Raji (cell line): Measurements from ENCODE around the gene KIF22.

Experiments
- POLR2A ChIP-seq: IDR thresholded peaks from 2 replicates; pipeline ENCODE4 v1.6.1; 2011; ENCODE audit warnings: low read depth, low read length, control low read depth; ENCODE audit not compliant: insufficient read depth

The KIF22 gene

DNA sequence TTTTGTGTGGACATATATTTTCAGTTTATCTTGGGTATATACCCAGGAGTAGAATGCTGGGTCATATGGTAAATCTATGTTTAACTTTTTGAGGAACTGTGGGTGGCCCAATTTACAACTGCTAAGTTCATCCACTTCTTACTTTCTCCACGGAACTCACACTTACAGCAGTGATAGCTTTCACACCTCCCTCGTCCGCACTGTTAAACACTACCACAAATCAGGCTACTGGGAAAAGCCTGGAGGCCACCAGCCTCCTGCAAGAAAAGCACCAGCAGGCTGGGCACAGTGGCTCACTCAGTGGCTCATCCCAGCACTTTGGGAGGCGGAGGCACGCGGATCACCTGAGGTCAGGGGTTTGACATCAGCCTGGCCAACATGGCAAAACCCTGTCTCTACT lies 27.2 kb upstream of the KIF22 start:
- TF ChIP-seq POLR2A, result no peak

DNA sequence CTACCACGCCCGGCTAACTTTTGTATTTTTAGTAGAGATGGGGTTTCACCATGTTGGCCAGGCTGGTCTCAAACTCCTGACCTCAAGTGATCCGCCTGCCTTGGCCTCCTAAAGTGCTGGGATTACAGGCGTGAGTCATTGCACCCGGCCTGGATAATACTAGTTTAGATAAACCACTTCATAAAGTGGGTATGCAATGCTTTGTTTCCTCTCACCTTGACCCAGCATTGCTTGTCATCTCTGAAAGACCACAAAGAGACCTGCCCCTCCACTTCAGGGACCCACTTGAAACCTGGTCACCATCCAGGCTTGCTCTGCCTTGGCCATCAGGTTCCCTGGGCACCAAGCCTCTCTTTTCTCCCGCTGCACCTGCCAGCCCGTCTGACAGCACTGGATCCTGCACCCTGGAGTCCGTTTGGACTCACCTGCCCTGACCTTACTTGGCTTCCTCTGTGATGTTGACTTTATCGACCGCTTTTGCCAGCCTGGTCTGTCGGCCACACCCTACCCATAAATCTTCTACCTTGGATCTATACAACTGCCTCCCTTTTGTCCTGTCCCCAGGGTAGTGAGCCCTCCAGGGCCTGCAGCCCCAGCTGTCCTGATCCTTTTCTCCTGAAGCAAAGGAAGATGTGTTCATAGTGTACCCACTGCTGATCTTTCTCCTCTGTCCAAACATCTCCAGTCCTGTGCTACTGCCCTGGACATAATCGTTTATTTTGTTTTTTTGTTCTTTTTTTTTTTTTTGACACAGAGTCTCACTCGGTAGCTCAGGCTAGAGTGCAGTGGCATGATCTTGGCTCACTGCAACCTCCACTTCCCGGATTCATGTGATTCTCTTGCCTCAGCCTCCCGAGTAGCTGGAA lies 25.2 kb upstream of the KIF22 start:
- TF ChIP-seq POLR2A, result no peak

DNA sequence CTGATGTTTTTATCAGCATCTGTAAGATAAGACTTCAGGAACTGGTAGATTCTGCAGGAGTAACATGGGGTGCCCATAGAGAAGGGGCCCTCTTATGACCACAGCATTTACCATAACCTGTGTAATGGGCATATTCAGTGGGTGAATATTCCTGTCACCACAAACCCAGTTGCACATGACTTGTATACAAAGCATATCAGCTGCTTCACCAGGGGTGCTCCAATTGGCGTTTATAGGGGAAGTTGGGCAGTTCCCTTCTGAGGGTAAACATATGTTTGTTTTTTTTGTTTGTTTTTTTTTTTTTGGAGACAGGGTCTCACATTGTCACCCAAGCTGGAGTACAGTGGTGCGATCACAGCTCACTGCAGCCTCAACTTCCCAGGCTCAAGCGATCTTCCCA lies 24.0 kb upstream of the KIF22 start:
- no peak for TF ChIP-seq POLR2A

- no peak for TF ChIP-seq POLR2A
Observed at GRCh38 chr16:29767062-29767461, 23.5 kb upstream of the KIF22 start.

DNA sequence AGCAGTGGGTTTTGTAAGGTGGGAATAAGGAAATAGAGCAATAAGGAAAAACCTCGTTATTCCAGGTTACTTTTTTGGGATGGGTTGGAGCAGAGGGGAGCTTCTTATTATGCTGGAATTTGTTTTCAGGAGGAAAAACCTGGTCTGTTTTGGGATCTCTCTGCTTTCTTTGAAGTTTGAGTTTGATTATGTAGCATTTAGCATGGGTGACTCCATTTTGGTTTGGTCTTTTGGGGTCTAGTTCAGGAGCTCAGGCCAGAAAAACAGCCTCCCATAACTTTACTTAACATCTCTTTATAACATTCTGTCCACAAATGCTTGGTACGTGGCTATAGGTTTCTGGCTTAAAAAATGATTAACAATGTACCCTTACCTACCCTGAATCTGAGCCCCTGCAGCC lies 21.0 kb upstream of the KIF22 start:
- no peak for TF ChIP-seq POLR2A

DNA sequence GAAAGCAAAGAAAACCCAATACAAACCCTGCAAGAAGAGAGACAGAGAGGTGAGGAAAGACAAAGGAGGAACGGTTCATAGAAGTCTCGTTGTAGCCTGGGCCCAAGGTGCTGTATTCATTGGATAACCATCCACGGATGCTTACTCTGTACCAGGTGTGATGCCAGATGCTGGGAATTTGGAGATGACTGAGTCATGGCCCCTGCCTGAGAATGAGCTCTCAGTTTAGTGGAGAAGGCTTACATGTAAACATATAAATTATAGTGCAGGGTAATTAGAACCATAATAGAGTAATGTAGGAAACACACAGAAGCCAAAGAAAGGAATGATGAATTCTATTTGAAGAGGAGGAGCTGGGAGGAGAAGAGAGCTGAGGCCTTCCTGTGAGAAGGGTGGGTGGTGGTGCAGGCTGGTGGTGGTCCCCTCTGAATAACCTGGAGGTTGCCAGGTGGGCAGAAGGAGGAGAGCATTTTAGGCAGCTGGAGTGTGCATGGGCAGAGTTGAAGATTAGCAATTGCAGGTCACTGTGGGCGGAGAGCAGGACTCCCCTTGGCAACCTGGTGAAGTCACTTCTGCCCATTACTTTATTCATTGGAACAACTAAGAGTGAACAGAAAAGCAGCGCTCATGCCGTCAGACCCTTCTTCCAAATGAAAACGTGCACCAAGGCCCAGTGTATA lies 20.2 kb upstream of the KIF22 start:
- TF ChIP-seq POLR2A, result no peak

- 0 out of 2 replicates have a peak, but pooled peaks have one; percentile 2 for TF ChIP-seq POLR2A
Observed at GRCh38 chr16:29772330-29772729, 18.2 kb upstream of the KIF22 start.

GRCh38 chr16:29774730-29775129 lies 15.8 kb upstream of the KIF22 start:
- TF ChIP-seq POLR2A, result no peak

- no peak for TF ChIP-seq POLR2A
Observed at GRCh38 chr16:29775742-29776408, 14.7 kb upstream of the KIF22 start.

- no peak for TF ChIP-seq POLR2A
Observed at GRCh38 chr16:29777576-29778350, 12.8 kb upstream of the KIF22 start, which contains the start of gene ZG16. TSS of gene ZG16 (plus strand) at chr16:29778256. CDS start at chr16:29779267, 1,011 bp downstream.

- no peak for TF ChIP-seq POLR2A
Observed at GRCh38 chr16:29779474-29779873, 11.1 kb upstream of the KIF22 start.

DNA sequence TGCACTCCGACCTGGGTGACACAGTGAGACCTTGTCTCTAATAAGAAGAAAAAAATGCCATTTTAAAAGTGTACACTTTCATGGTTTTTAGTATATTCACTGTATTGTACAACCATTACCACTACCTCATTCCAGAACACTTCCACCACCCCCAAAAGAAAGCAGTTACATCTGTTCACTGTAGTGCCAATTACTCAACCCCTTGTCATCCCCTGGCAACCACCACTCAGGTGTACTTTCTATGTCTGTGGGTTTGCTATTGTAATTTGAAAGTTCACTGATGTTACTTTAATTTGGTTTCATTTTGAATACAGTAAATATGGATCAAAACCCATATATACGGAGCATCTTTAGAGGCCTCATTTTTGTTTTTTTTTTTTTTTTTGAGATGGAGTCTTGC lies 6.4 kb upstream of the KIF22 start:
- no peak for TF ChIP-seq POLR2A

DNA sequence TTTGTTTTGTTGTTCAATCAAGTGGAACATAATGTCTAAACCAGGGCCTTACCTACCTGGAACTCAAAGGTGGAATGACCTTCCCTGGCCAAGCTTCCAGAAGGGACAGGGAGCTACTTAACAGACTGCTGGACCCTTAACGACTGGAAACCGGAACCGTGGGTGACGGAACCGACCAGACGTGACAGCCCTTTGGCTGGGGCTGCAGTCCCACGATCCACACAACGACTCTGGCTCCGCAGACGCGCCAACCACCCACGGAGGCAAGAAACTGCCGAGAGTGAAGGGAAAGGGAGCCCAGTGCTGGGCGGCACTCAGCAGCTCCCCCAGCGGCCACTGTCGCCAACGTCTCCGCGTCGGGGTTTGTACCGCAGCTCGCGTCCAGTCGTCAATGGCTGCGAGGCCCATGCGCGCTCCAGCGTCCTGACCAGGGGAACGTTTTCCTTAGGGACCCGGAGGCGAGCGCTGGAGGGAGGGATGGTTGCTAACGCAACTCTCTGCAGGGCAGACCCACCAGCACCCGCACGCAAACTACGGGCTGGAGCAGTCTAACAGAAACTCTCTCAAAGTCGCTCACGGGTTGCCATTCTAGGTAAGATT lies 5.5 kb upstream of the KIF22 start:
- no peak for TF ChIP-seq POLR2A

DNA sequence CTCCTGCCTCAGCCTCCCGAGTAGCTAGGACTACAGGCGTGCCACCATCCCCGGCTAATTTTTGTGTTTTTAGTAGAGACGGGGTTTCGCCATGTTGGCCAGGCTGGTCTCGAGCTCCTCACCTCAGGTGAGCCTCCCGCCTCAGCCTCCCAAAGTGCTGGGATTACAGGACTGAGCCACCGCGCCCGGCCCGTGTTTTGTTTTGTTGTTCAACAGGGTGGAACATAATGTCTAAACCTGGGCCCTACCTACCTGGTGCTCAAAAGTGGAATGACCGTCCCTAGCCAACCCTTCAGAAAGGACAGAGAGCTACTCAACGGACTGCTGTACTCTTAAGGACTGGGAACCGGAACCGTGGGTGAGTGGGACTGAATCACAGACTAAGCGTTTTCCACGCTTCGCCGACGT lies 772 bp upstream of the KIF22 start:
- no peak for TF ChIP-seq POLR2A
